SU-DHL-6 (cell line): Measurements from ENCODE around the gene RRAS2.
"Not testable (repeated sequence)": the region's sequence is repeated elsewhere in the genome, so short reads cannot be mapped to it uniquely, and the experiment has no call there.

ENCODE experiments used
- H2AFZ ChIP-seq: fragments of 200-600 bp; sonication (generic); 2 replicates; pipeline ENCODE4 v1.6.1; 2014; ENCODE audit warnings: low read depth, mild to moderate bottlenecking, moderate library complexity, mixed read lengths, antibody characterized with exemption, low read length; ENCODE audit not compliant: severe bottlenecking
- H3F3A ChIP-seq: fragments of 200-600 bp; shearing (Covaris generic); 2 replicates; pipeline ENCODE4 v1.6.0; 2016; ENCODE audit warnings: antibody characterized with exemption, mild to moderate bottlenecking; ENCODE audit not compliant: insufficient read depth
- H3K27ac ChIP-seq: fragments of 200-600 bp; sonication (generic); 2 replicates; pipeline ENCODE4 v1.5.1; 2016; ENCODE audit warnings: low read depth, mild to moderate bottlenecking, low read length, moderate library complexity, mixed read lengths
- H3K27me3 ChIP-seq: fragments of 200-600 bp; sonication (generic), shearing (Covaris generic); 2 replicates; pipeline ENCODE4 v1.6.0; 2014; ENCODE audit warnings: mild to moderate bottlenecking, low read length
- H3K36me3 ChIP-seq: fragments of 200-600 bp; sonication (generic); 2 replicates; pipeline ENCODE4 v1.6.1; 2014; ENCODE audit warnings: mild to moderate bottlenecking, low read length, mixed read lengths
- H3K4me2 ChIP-seq: fragments of 300-600, 200-600 bp; shearing (Covaris generic), sonication (generic); 2 replicates; pipeline ENCODE4 v1.6.0; 2014; ENCODE audit warnings: low read length, low read depth, mild to moderate bottlenecking; ENCODE audit not compliant: poor library complexity, severe bottlenecking
- H3K4me3 ChIP-seq: fragments of 200-600 bp; sonication (generic); 2 replicates; pipeline ENCODE4 v1.5.1; 2014; ENCODE audit warnings: antibody characterized with exemption, low read length, mild to moderate bottlenecking, mixed read lengths; ENCODE audit not compliant: insufficient read depth, poor library complexity, severe bottlenecking
- H3K79me2 ChIP-seq: fragments of 200-600 bp; sonication (generic); 2 replicates; pipeline ENCODE4 v1.6.1; 2014; ENCODE audit warnings: mild to moderate bottlenecking, low read length, moderate library complexity; ENCODE audit not compliant: insufficient read depth
- H3K9ac ChIP-seq: fragments of 200-600 bp; sonication (generic); 2 replicates; pipeline ENCODE4 v1.7.0; 2014; ENCODE audit warnings: mild to moderate bottlenecking, low read length
- H3K9me2 ChIP-seq: fragments of 200-600 bp; sonication (generic); replicated peaks from 2 replicates; pipeline ENCODE4 v1.6.1; 2014; ENCODE audit warnings: low read length; ENCODE audit not compliant: insufficient read depth
- H3K9me3 ChIP-seq: fragments of 200-600 bp; sonication (generic); 2 replicates; pipeline ENCODE4 v1.6.1; 2014; ENCODE audit warnings: low read length, mixed read lengths; ENCODE audit not compliant: insufficient read depth
- H4K20me1 ChIP-seq: fragments of 200-600 bp; sonication (generic); 2 replicates; pipeline ENCODE4 v1.6.1; 2014; ENCODE audit warnings: low read depth, mild to moderate bottlenecking, antibody characterized with exemption, low read length, moderate library complexity, mixed read lengths
- EZH2phosphoT487 ChIP-seq: fragments of 200-600 bp; sonication (generic), shearing (Covaris generic); conservative IDR thresholded peaks from 2 replicates; pipeline ENCODE4 v1.6.1; 2018; ENCODE audit warnings: mild to moderate bottlenecking, antibody characterized with exemption, low read length, moderate library complexity, mixed read lengths
- TF ChIP-seq, protein P1 (sequence below): fragments of 200-600 bp; sonication (generic); IDR thresholded peaks from one replicate; pipeline ENCODE4 v1.5.1; 2017; ENCODE audit warnings: antibody characterized with exemption, mild to moderate bottlenecking, low read length, moderate library complexity; ENCODE audit not compliant: insufficient read depth, poor library complexity, severe bottlenecking

Gene RRAS2

DNA sequence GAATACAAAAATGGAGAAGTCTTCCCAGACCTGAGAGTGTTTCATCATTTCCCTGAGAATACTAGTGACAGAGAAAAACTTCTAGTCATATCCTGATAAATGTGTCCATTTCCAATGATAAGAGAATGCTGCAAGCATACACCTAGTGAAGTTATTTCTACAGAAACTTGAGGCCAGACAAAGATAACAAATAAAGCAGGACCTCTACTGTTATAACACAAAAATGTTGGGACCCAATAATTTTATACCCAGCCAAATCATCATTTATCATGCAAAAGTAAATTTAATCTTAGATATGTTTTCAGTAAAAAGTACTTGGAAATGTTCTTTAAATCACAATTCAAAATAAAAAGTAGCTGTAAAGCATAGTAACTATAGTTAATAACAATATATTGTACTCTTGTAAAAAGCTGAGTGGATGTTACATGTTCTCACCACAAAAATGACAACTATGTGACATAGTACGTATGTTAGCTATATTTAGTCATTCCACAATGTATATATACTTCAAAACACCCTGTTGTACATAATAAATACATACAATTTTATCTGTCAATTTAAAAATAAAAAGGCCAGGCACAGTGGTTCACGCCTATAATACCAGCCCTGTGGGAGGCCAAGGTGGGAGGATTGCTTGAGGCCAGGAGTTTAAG lies 12.6 kb downstream of the RRAS2 start:
- peaks cover 14% of the 10 kb centered on the region; the same call in 1 of the 2 replicates for H3K9me3 ChIP-seq
- peaks cover 36% of the 10 kb centered on the region for H3K36me3 ChIP-seq
- H3K27me3 ChIP-seq, result no peaks in the 10 kb centered on the region
- H3K27ac ChIP-seq, result peak overlapping the region; percentile 92
- no peak overlapping the region for H2AFZ ChIP-seq
- H3K9me2 ChIP-seq, result no peaks in the 10 kb centered on the region
- peak overlapping the region; percentile 44 for H3K4me3 ChIP-seq
- peak overlapping the region; percentile 92 for H3K4me2 ChIP-seq
- H3K79me2 ChIP-seq, result peaks cover 100% of the 10 kb centered on the region
- H3K9ac ChIP-seq, result no peak overlapping the region
- H4K20me1 ChIP-seq, result peaks cover 8% of the 10 kb centered on the region; the same call in 1 of the 2 replicates
- TF ChIP-seq, protein P1, sequence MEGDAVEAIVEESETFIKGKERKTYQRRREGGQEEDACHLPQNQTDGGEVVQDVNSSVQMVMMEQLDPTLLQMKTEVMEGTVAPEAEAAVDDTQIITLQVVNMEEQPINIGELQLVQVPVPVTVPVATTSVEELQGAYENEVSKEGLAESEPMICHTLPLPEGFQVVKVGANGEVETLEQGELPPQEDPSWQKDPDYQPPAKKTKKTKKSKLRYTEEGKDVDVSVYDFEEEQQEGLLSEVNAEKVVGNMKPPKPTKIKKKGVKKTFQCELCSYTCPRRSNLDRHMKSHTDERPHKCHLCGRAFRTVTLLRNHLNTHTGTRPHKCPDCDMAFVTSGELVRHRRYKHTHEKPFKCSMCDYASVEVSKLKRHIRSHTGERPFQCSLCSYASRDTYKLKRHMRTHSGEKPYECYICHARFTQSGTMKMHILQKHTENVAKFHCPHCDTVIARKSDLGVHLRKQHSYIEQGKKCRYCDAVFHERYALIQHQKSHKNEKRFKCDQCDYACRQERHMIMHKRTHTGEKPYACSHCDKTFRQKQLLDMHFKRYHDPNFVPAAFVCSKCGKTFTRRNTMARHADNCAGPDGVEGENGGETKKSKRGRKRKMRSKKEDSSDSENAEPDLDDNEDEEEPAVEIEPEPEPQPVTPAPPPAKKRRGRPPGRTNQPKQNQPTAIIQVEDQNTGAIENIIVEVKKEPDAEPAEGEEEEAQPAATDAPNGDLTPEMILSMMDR, result no peak
- no peak for TF ChIP-seq EZH2phosphoT487
- peaks cover 96% of the 10 kb centered on the region for H3F3A ChIP-seq

DNA sequence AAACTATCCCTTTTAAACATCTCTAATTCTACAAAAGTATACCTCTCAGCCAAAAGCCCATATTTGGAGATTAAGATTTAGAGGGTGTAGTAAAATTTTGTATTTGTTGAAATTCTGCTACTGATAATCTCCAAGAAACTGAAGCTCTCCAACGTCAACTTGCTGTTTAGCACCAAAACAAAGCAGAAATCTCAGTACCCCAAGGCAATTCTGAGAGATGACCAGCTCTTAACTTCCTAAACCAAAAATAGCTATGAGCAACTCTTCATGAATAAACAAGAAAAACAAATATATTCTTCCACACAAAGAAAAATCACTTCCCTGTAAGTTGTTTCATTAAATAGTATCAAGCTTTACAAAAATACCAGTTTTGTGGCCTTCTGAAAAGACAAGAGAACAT lies 13.3 kb downstream of the RRAS2 start:
- peaks cover 97% of the 10 kb centered on the region for H3F3A ChIP-seq

DNA sequence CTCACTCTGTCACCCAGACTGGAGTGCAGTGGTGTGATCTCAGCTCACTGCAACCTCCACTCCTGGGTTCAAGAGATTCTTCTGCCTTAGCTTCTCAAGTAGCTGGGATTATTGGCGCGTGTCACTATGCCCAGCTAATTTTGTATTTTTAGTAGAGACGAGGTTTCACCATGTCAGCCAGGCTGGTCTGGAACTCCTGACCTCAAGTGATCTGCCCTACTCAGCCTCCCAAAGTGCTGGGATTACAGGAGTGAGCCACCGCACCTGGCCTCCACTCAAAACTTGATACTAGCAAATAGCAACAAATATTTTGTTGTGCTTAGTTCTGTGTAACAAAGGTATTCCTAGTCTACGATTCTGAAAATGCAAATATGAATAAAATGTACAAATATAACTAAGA lies 14.0 kb downstream of the RRAS2 start:
- H2AFZ ChIP-seq, H3K27me3 ChIP-seq, H3K9me2 ChIP-seq: not testable (repeated sequence)
- Histone ChIP-seq H3K9me3 (peaks cover 14% of the 10 kb centered on the region; the same call in 1 of the 2 replicates), H3K9ac (peak overlapping the region; percentile 51), H3K79me2 (peaks cover 100% of the 10 kb centered on the region), H3K4me3 (peak overlapping the region; percentile 44), H4K20me1 (peaks cover 13% of the 10 kb centered on the region; the same call in 1 of the 2 replicates), H3K36me3 (peaks cover 29% of the 10 kb centered on the region), H3K4me2 (peak overlapping the region; percentile 92), H3K27ac (peak overlapping the region; percentile 92), H3F3A (peaks cover 94% of the 10 kb centered on the region)

More for the DNA sequence above, 13.3 kb downstream of the RRAS2 start:
- Histone ChIP-seq H3K9me3 (peaks cover 14% of the 10 kb centered on the region; the same call in 1 of the 2 replicates), H3K4me3 (peak overlapping the region; percentile 44), H4K20me1 (peaks cover 13% of the 10 kb centered on the region; the same call in 1 of the 2 replicates), H3K9ac (peak overlapping the region; percentile 51), H3K27ac (peak overlapping the region; percentile 92), H2AFZ (no peak overlapping the region), H3K36me3 (peaks cover 31% of the 10 kb centered on the region), H3K9me2 (no peaks in the 10 kb centered on the region), H3K4me2 (peak overlapping the region; percentile 92), H3K27me3 (no peaks in the 10 kb centered on the region), H3K79me2 (peaks cover 100% of the 10 kb centered on the region)
- TF ChIP-seq, protein P1, result no peak
- no peak for TF ChIP-seq EZH2phosphoT487

DNA sequence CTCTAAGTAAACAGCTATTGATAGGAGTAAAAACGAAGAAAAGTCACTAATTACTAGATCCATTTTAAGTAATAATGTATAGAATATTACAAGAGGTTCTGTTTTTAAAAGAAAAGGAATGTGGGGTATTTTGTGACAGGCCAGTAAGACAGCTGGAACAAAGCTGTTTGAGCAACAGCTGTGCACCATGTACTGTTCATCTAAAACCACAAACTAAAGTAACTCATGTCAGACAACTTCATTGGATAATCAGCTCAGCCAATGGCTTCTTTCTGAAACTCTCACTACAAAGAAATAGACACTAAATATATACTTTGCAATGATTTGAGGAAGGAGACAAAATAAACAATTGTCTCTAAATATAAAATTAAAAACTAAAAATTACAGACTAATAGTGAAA lies 16.1 kb downstream of the RRAS2 start:
- Histone ChIP-seq H3K27ac (peak overlapping the region; percentile 92), H3K9ac (peak overlapping the region; percentile 51), H3K79me2 (peaks cover 100% of the 10 kb centered on the region), H3K9me2 (no peaks in the 10 kb centered on the region), H3K4me2 (peak overlapping the region; percentile 92), H2AFZ (no peak overlapping the region), H3K9me3 (peaks cover 14% of the 10 kb centered on the region; the same call in 1 of the 2 replicates), H3K4me3 (peak overlapping the region; percentile 39), H4K20me1 (peaks cover 25% of the 10 kb centered on the region; the same call in 1 of the 2 replicates), H3K27me3 (no peaks in the 10 kb centered on the region), H3K36me3 (peaks cover 24% of the 10 kb centered on the region), H3F3A (peaks cover 92% of the 10 kb centered on the region)
- TF ChIP-seq EZH2phosphoT487, result no peak
- TF ChIP-seq, protein P1, result no peak
